B cell (primary cell): Measurements from ENCODE around the gene THOC7.

Experiments
- EZH2 ChIP-seq: IDR thresholded peaks from 2 replicates; pipeline ENCODE4 v1.6.1; 2012; ENCODE audit warnings: borderline replicate concordance, low read depth, mild to moderate bottlenecking, moderate library complexity, low read length; ENCODE audit not compliant: insufficient read depth, poor library complexity, severe bottlenecking
- TF ChIP-seq, protein P1 (sequence below): fragments of 200-600 bp; IDR thresholded peaks from one replicate; pipeline ENCODE4 v1.8.0; 2022; ENCODE audit warnings: antibody characterized with exemption, mild to moderate bottlenecking

DNA sequence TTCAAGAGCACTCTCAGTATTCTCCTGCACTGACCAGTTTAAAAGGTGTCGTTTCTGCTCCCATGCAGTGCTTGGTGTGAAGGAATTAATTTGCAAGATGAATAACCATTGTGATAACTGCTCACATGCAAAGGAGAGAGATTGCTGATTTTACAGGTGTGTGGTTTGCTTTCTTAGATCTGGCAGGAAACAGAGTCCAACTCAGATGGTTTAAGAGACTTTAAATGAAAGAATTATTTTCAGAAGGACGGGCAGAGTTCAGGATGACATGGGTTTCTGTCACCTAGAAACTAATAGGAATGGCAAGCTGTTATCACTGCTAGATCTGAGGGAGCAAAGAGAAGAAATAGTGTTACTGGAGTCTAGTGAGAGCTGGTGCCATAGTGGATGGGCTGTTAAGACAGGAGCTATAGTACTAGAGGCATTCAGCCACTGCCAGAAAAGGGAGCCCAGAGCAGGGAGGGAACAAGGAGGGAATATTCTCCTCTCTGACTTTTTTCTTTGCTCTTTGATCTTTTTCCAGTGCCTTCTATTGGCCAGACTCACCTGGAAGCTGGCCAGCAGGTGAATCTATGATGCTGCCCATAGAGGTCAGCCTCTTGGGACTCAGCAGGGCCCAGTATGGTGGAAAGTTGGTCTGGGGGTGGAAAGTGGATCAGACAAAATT is 14.9 kb upstream of the THOC7 start:
- TF ChIP-seq EZH2 = no peak
- TF ChIP-seq, protein P1, sequence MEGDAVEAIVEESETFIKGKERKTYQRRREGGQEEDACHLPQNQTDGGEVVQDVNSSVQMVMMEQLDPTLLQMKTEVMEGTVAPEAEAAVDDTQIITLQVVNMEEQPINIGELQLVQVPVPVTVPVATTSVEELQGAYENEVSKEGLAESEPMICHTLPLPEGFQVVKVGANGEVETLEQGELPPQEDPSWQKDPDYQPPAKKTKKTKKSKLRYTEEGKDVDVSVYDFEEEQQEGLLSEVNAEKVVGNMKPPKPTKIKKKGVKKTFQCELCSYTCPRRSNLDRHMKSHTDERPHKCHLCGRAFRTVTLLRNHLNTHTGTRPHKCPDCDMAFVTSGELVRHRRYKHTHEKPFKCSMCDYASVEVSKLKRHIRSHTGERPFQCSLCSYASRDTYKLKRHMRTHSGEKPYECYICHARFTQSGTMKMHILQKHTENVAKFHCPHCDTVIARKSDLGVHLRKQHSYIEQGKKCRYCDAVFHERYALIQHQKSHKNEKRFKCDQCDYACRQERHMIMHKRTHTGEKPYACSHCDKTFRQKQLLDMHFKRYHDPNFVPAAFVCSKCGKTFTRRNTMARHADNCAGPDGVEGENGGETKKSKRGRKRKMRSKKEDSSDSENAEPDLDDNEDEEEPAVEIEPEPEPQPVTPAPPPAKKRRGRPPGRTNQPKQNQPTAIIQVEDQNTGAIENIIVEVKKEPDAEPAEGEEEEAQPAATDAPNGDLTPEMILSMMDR = no peak
